Colonic mucosa (tissue), 4 donors: ENCODE data around the gene IL3. TPM values are rescaled to one million over a fixed set of nuclear protein-coding genes. Genes with fewer than 3 reads are reported as not detected.

Source experiments
- DNase-seq: peaks from one replicate; pipeline ENCODE4 v3.0.0-alpha.2; 2020
- H3K27ac ChIP-seq: fragments of 200-600 bp; one replicate; pipeline ENCODE4 v1.8.0; 2021
- H3K27me3 ChIP-seq: fragments of 200-600 bp; one replicate; pipeline ENCODE4 v1.8.0; 2021
- H3K36me3 ChIP-seq: fragments of 200-600 bp; one replicate; pipeline ENCODE4 v1.8.0; 2021
- H3K4me1 ChIP-seq: fragments of 200-600 bp; one replicate; pipeline ENCODE4 v1.8.0; 2021; ENCODE audit warnings: mild to moderate bottlenecking
- H3K4me3 ChIP-seq: fragments of 200-600 bp; one replicate; pipeline ENCODE4 v1.8.0; 2021
- H3K9ac ChIP-seq, 2 donors: one replicate each; pipeline ENCODE4 v1.7.0; 2013; ENCODE audit warnings: control low read depth in 2 of 2, low read depth in 2 of 2, low read length in 2 of 2
- H3K9me3 ChIP-seq: fragments of 200-600 bp; one replicate; pipeline ENCODE4 v1.8.0; 2021
- CTCF ChIP-seq: fragments of 200-600 bp; IDR thresholded peaks from one replicate; pipeline ENCODE4 v1.8.0; 2022; ENCODE audit warnings: antibody characterized with exemption, mild to moderate bottlenecking
- intact Hi-C: fragments of 100-400 bp; cut with DNase I; formaldehyde crosslinking; loops from one replicate; pipeline ENCODE4 v1.14.1; 2022
- total RNA-seq, 2 donors: library from RNA; stranded (reverse); fragmentation: NEBNext Ultra II Directional in 1 of 2; extraction: Animal tissue kit (Norgen Biotek cat#: 25700) in 1 of 2; gene quantifications; one replicate each; pipeline ENCODE4 v1.2.1, GENCODE V29; 2021
- donor health status: healthy.
- donor health status: DM: no; HTN: no; CAD: no.
- donor health status: DM: no; HTN: no; CAD: no.

IL3 gene
- total RNA-seq, 2 donors from 2014 or later, result 0.25 TPM; not detected in 1

DNA sequence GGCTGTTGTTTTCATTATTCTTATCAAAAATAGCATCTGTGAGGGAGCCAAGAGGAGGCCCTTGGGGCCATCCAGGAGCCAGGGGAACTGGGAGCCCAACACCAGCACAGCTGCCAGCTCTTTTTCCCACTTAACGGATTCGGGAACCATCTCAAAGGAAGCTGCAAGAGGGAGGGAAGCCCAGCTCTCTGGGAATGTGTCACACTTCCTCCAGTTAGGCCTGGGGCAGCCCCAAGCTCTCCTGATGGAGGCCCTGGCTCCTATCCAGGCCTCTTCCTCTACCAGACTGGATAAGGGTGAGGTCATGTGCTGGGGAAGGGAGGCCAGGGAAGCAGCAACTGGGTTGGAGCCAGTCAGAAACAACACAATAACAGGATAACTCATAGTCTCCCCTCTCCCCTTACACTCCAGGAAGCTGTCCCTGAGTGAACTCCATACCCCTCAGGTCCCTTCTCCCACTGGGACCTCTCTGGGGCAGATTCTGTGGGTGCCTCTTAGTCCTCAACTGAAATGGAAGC, 25.9 kb downstream of the IL3 start:
- H3K27me3 ChIP-seq, result no peaks in the 10 kb centered on the region
- intact Hi-C loops, result no loop called here
- no peaks in the 10 kb centered on the region for H3K36me3 ChIP-seq
- no peak overlapping the region for H3K27ac ChIP-seq
- no peaks in the 10 kb centered on the region for H3K9me3 ChIP-seq
- H3K4me1 ChIP-seq, result no peaks in the 10 kb centered on the region
- TF ChIP-seq CTCF, result no peak
- H3K4me3 ChIP-seq, result no peak overlapping the region
- H3K9ac ChIP-seq, result no peak overlapping the region
- DNase-seq, result no peak

GRCh38 chr5:132087176-132087575, 26.7 kb downstream of the IL3 start:
- TF ChIP-seq CTCF, result no peak
- H3K36me3 ChIP-seq, result no peaks in the 10 kb centered on the region
- no peak overlapping the region for H3K9ac ChIP-seq
- no peak overlapping the region for H3K4me3 ChIP-seq
- intact Hi-C loops, result no loop called here
- no peak overlapping the region for H3K27ac ChIP-seq
- no peaks in the 10 kb centered on the region for H3K4me1 ChIP-seq
- no peaks in the 10 kb centered on the region for H3K9me3 ChIP-seq
- H3K27me3 ChIP-seq, result no peaks in the 10 kb centered on the region
- DNase-seq, result no peak

- Histone ChIP-seq H3K9me3 (no peaks in the 10 kb centered on the region), H3K4me3 (no peak overlapping the region), H3K36me3 (no peaks in the 10 kb centered on the region), H3K4me1 (no peaks in the 10 kb centered on the region), H3K27ac (no peak overlapping the region), H3K9ac (no peak overlapping the region), H3K27me3 (no peaks in the 10 kb centered on the region)
- intact Hi-C loops, result no loop called here
- TF ChIP-seq CTCF, result no peak
- DNase-seq, result no peak
Measured at GRCh38 chr5:132087661-132088060, 27.2 kb downstream of the IL3 start.

DNA sequence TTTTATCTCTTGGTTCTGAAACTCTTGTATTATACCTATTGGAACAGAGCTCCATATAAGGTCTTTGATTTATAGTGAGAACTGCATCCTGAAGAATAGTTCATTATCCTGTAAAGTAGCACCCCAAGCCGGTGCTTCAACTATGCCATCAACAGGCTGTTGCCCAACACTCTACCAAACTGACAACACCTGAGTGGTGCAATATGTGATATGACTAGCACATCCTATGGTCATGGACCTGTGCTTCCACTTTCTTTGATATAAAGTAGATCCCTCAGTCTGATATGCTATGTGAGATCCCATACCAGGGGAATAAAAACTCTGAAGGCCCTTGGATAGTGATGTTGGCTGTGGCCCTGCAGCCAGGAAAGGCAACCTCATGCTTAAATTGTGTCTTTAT, 28.9 kb downstream of the IL3 start:
- TF ChIP-seq CTCF, result no peak
- no peak overlapping the region for H3K9ac ChIP-seq

GRCh38 chr5:132090107-132090506, 29.7 kb downstream of the IL3 start:
- Histone ChIP-seq H3K27ac (no peak overlapping the region), H3K36me3 (no peaks in the 10 kb centered on the region), H3K9ac (no peak overlapping the region), H3K4me3 (no peak overlapping the region), H3K27me3 (no peaks in the 10 kb centered on the region), H3K4me1 (no peaks in the 10 kb centered on the region), H3K9me3 (no peaks in the 10 kb centered on the region)
- DNase-seq, result no peak
- intact Hi-C loops, result no loop called here
- TF ChIP-seq CTCF, result no peak

More for the DNA sequence above, 28.9 kb downstream of the IL3 start:
- H3K27me3 ChIP-seq, result no peaks in the 10 kb centered on the region
- no peak overlapping the region for H3K4me3 ChIP-seq
- no peaks in the 10 kb centered on the region for H3K9me3 ChIP-seq
- no peak overlapping the region for H3K27ac ChIP-seq
- no peaks in the 10 kb centered on the region for H3K4me1 ChIP-seq
- no peak for DNase-seq
- intact Hi-C loops, result no loop called here
- no peaks in the 10 kb centered on the region for H3K36me3 ChIP-seq

- Histone ChIP-seq H3K27me3 (no peaks in the 10 kb centered on the region), H3K4me3 (no peak overlapping the region), H3K4me1 (no peaks in the 10 kb centered on the region), H3K27ac (no peak overlapping the region), H3K9me3 (no peaks in the 10 kb centered on the region), H3K36me3 (no peaks in the 10 kb centered on the region), H3K9ac (no peak overlapping the region)
- no peak for DNase-seq
- intact Hi-C loops, result no loop called here
- TF ChIP-seq CTCF, result no peak
Measured at GRCh38 chr5:132093271-132093670, 32.8 kb downstream of the IL3 start.
